Duodenal mucosa (tissue), 2 donors: ENCODE data around the gene CUX1.

Experiments used
- H3K27ac ChIP-seq: one replicate; pipeline ENCODE4 v1.7.0; 2013; ENCODE audit warnings: low read depth, low read length
- H3K27me3 ChIP-seq, 2 donors: one replicate each; pipeline ENCODE4 v1.7.0; 2013; ENCODE audit warnings: low read length in 2 of 2, control low read depth in 1 of 2; ENCODE audit not compliant: insufficient read depth in 2 of 2, control insufficient read depth in 1 of 2
- H3K36me3 ChIP-seq, 2 donors: one replicate each; pipeline ENCODE4 v1.7.0; 2013; ENCODE audit warnings: low read length in 2 of 2, control low read depth in 1 of 2; ENCODE audit not compliant: insufficient read depth in 2 of 2, control insufficient read depth in 1 of 2
- H3K4me1 ChIP-seq, 2 donors: one replicate each; pipeline ENCODE4 v1.7.0; 2013; ENCODE audit warnings: low read length in 2 of 2, control low read depth in 1 of 2; ENCODE audit not compliant: insufficient read depth in 2 of 2, control insufficient read depth in 1 of 2
- H3K4me3 ChIP-seq, 2 donors: one replicate each; pipeline ENCODE4 v1.7.0; 2013; ENCODE audit warnings: low read length in 2 of 2, low read depth in 1 of 2
- H3K9ac ChIP-seq, 2 donors: one replicate each; pipeline ENCODE4 v1.7.0; 2013; ENCODE audit warnings: low read length in 2 of 2, low read depth in 1 of 2
- H3K9me3 ChIP-seq, 2 donors: one replicate each; pipeline ENCODE4 v1.7.0; 2013; ENCODE audit warnings: low read length in 2 of 2, control low read depth in 1 of 2; ENCODE audit not compliant: control insufficient read depth in 1 of 2

Gene CUX1

DNA sequence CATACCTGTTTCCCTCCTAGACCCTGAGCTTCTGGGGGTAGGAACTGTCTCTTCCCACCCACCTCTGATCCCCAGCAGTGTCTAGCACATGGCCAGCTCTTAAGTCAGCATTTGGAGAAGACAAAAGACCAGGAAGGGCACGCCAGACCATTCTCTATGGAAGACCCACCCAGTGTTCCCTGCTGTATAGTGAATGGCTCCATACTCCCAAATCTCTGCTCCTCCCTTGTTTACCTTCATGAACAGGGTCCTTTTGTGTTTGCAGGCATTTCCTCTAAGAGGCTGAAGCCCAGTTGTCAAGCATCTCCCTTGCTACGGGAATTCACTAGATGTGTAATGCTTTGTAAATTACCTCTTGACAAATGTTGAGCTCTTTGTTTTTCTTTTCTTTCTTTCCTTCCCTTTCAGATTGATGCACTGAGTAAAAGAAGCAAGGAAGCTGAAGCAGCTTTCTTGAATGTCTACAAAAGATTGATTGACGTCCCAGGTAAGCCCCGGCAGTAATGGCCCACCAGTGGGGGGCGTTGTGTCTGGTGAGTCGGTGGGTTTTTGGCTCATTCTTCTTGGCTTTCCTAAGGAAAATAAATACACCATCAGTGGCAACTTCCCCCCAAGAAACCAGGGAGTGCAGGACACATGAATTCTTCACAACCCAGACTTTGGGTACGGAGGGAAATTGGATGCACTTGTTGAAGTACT lies 252.7 kb downstream of the CUX1 start:
- Histone ChIP-seq H3K4me3 (no peak overlapping the region), H3K9me3 (peaks cover 0 to 9% of the 10 kb centered on the region in 2 donors), H3K27me3 (no peaks in the 10 kb centered on the region), H3K9ac (no peak overlapping the region), H3K4me1 (peaks cover 0 to 3% of the 10 kb centered on the region in 2 donors), H3K27ac (no peak overlapping the region), H3K36me3 (peaks cover 12 to 26% of the 10 kb centered on the region in 2 donors)

DNA sequence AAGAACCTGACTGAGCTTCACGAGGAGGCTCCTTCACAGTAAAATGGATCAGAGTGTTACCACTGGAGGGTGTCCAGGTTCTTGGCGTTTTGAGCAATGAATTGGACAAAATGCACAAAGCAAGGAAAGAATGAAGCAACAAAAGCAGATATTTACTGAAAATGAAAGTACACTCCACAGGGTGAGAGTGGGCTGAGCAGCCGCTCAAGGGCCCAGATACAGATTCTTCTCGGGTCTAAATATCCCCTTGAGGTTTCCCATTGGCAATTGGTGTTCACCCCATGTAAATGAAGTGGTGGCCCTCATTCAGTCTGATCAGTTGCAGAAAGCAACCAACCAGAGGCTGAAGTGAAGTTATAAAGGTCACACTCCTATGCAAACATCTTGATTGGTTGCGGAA lies 254.6 kb downstream of the CUX1 start:
- H3K4me3 ChIP-seq: no peak overlapping the region
- H3K27me3 ChIP-seq: no peaks in the 10 kb centered on the region
- peaks cover 0 to 3% of the 10 kb centered on the region in 2 donors for H3K4me1 ChIP-seq
- H3K9ac ChIP-seq: no peak overlapping the region
- no peak overlapping the region for H3K27ac ChIP-seq
- peaks cover 0 to 9% of the 10 kb centered on the region in 2 donors for H3K9me3 ChIP-seq
- peaks cover 12 to 26% of the 10 kb centered on the region in 2 donors for H3K36me3 ChIP-seq

DNA sequence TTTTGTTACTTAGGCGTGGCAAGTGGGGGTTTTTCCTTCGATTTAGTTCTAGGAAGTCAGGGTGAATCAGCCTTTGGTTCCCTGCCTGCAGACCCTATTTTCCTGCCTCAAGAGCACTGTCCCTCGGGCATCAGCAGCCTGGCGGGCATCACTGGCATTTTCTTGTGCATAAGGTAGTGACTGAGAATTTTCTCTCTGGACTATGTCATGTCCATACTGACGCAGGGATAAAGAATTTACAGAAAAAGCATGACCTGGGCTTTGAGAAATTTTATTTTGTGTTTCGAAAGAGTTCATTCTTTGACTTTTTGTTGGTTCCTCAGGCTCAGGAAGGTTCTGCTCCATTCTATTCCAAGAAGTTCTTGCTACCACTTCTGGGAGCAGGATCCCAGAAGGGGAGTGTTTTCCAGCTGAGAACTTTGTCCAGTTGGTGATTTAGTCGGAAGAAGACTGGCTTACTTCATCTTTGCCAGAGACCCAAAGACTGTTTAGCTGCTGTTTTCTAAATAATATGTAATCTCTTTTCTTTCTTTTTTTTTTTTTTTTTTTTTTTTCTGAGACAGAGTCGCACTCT lies 255.3 kb downstream of the CUX1 start:
- Histone ChIP-seq H3K27ac (no peak overlapping the region), H3K9me3 (peaks cover 0 to 9% of the 10 kb centered on the region in 2 donors), H3K36me3 (peaks cover 12 to 26% of the 10 kb centered on the region in 2 donors), H3K9ac (no peak overlapping the region), H3K4me3 (no peak overlapping the region), H3K27me3 (no peaks in the 10 kb centered on the region), H3K4me1 (peaks cover 0 to 3% of the 10 kb centered on the region in 2 donors)

DNA sequence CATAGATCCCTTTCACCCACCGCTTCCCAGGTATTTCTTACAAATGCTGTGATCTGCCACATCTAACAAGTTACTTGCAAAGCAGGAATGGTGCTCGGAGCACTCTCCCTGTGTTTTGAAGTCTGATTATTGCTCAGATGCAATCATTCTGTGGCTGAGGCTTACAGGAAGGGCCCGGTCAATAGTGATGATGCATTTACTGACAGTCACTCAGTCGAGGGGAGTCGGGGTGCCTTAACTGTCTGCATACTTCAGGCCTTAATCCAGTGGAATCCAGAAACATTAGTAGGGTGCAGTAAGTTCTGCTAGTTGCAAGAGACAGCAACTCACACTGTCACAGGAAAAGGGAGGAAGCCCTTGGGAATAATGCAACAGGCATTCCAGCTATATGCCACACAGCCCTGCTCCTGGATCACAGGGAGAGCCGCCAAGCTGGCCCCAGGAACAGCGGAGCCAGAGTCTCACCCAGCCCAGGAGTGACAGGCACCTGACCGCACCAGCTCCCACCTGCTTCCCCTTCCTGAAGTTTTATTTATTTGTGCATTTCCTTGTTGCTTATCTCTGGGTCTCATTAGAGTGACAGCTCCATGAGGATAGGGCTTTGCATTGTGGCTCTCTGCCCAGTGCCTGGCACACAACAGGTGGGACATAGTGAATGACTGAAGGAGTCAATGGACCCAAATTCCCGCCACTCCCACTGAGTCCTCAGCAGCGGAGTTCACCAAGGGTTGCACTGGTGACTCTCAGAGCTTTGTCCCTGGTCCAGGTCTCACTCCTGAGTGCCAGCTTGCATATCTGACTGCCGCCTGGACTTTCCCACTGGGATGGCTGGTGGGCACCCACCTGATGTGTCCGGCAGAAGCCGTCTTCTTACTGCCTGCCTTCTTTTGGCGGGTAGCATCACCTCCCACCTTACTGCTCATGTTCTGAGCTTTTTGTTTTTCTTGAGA lies 256.8 kb downstream of the CUX1 start:
- H3K36me3 ChIP-seq: peaks cover 12 to 19% of the 10 kb centered on the region in 2 donors
- H3K9me3 ChIP-seq: peaks cover 0 to 9% of the 10 kb centered on the region in 2 donors
- H3K4me1 ChIP-seq: peaks cover 0 to 3% of the 10 kb centered on the region in 2 donors
- H3K9ac ChIP-seq: no peak overlapping the region
- H3K27me3 ChIP-seq: no peaks in the 10 kb centered on the region
- no peak overlapping the region for H3K27ac ChIP-seq
- H3K4me3 ChIP-seq: no peak overlapping the region

DNA sequence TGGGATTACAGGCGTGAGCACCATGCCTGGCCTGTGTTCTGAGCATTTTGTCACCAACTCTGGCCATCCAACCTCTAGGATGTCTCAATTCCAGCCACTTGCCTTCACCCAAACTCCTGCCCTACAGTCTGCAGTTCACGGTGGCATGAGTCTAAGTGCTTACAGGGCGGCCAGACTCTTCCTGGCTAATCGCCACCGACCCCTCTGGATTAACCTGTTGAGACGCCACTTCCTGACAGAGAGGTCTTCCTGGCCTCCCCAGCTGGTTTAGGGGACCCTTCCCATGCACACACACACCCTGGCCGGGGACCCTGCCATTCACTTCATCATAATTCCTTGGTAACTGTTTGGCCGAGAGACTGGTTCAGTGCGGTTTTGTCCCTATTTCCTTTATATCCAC lies 257.7 kb downstream of the CUX1 start:
- peaks cover 0 to 9% of the 10 kb centered on the region in 2 donors for H3K9me3 ChIP-seq
- no peak overlapping the region for H3K9ac ChIP-seq
- H3K27ac ChIP-seq: no peak overlapping the region
- H3K4me3 ChIP-seq: no peak overlapping the region
- H3K36me3 ChIP-seq: peaks cover 12 to 23% of the 10 kb centered on the region in 2 donors
- no peaks in the 10 kb centered on the region for H3K27me3 ChIP-seq
- peaks cover 0 to 3% of the 10 kb centered on the region in 2 donors for H3K4me1 ChIP-seq

DNA sequence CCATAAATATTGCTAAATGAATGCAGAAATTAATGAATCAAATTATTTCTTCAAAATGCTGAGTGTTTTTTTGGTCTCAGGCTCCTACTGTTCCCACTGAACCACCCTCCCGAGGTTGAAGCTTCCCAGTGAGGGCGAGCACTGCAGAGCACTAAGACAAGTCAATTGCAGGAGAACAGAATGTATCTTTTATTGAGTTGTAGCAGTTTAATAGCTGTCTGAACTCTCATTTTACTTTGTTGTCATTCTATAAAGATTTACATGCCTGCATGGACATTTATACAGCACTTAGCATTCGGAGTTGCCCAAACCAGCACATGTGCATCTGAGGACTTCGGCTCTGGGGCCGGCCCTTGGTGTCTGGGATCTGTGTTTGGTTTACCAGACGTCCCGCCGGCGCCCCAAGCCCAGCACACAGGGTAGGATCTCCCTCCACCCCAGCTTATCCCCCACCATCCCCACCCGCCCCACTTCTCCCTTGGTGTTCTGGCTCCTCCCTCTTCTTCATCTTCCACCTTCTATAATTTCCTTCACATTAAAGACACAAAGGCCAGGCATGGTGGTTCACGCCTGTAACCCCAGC lies 258.2 kb downstream of the CUX1 start:
- H3K9me3 ChIP-seq: peaks cover 0 to 9% of the 10 kb centered on the region in 2 donors
- peaks cover 0 to 3% of the 10 kb centered on the region in 2 donors for H3K4me1 ChIP-seq
- H3K27me3 ChIP-seq: no peaks in the 10 kb centered on the region
- H3K9ac ChIP-seq: no peak overlapping the region
- H3K27ac ChIP-seq: no peak overlapping the region
- H3K36me3 ChIP-seq: peaks cover 8 to 23% of the 10 kb centered on the region in 2 donors
- H3K4me3 ChIP-seq: no peak overlapping the region

DNA sequence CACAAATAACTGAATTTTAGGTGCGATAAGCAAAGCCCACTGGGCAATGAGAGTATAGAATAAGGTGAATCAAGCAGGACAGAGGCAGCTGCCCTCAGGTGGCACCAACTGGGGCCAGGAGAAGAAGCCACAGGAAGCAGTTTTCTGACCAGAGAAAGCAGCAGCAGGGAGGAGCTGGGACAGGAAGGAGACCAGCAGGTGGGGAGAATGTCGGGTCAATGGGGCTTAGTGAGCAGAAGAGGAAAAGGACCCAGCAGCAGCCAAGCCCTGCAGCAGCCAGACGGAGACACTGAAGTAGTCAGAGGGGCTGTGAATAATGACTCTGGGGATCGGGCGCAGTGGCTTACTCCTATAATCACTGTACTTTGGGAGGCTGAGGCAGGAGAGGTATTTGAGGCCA lies 259.7 kb downstream of the CUX1 start:
- no peak overlapping the region for H3K4me3 ChIP-seq
- H3K4me1 ChIP-seq: peaks cover 0 to 3% of the 10 kb centered on the region in 2 donors
- no peak overlapping the region for H3K9ac ChIP-seq
- H3K9me3 ChIP-seq: no peaks in the 10 kb centered on the region
- no peak overlapping the region for H3K27ac ChIP-seq
- peaks cover 5 to 19% of the 10 kb centered on the region in 2 donors for H3K36me3 ChIP-seq
- H3K27me3 ChIP-seq: no peaks in the 10 kb centered on the region

DNA sequence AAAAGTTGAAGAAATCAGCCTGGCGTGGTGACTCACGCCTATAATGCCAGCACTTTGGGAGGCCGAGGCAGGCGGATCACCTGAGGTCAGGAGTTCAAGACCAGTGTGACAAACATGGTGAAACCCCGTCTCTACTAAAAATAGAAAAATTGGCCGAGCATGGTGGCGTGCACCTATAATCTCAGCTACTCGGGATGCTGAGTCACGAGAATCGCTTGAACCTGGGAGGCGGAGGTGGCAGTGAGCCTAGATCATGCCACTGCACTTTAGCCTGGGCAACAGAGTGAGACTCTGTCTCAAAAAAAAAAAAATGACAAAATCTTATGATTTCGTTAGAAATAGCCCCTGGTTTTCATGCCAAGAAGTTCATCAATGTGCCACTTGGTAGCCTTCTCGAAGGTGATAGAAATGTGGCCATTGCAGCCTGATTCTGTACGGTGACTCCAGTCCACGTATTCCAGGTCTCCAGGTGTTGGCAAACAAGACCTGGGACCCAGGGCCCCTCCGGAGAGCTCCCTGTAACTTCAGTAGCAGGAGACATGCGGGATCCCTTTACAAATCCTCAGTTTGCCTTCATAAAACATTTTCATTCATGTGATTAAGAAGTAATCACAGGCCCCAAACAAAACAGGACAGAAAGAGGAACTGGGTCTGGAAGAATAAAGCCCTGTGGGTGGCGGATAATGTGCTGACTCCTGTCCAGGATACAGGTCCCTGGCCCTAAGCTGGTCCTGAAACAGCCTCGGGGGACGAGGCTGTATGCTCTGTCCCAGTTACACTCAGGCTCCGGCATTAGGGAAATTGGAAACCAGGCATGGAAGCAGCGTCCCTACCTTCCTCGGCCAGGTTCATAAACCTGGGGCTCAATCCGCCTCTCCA lies 262.0 kb downstream of the CUX1 start:
- Histone ChIP-seq H3K4me3 (no peak overlapping the region), H3K4me1 (no peaks in the 10 kb centered on the region), H3K36me3 (peaks cover 4 to 14% of the 10 kb centered on the region in 2 donors), H3K27me3 (no peaks in the 10 kb centered on the region), H3K9me3 (no peaks in the 10 kb centered on the region), H3K27ac (no peak overlapping the region), H3K9ac (no peak overlapping the region)

DNA sequence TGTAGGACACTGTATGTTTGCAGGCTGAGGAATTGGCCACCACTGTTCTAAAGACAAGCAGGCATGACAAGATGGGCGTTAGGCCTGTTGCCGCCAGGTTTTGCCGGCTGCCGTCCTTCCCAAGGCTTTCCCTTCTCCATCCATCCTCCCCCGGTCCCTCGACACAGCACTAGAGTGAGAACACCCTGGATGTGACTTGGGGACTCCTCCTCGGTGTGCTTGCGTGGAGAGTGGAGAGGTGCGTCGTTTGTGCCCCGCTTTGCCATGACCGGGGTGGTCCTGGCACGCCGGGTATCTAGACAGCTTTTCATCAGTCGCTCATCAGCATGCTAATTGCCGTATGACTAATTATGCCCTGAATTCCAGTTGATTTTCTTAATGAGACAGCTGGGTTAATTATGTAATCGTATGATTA lies 262.6 kb downstream of the CUX1 start:
- H3K27ac ChIP-seq: no peak overlapping the region
- H3K4me1 ChIP-seq: no peaks in the 10 kb centered on the region
- H3K9ac ChIP-seq: no peak overlapping the region
- no peaks in the 10 kb centered on the region for H3K27me3 ChIP-seq
- no peaks in the 10 kb centered on the region for H3K9me3 ChIP-seq
- H3K36me3 ChIP-seq: peaks cover 4 to 14% of the 10 kb centered on the region in 2 donors
- H3K4me3 ChIP-seq: no peak overlapping the region
